Bronchial epithelial cell (primary cell): ENCODE data around the gene SNTG2. TPM values are rescaled to one million over a fixed set of nuclear protein-coding genes. Genes with fewer than 3 reads are reported as not detected.
A peak's percentile ranks its signal among the peaks of the same experiment; 100 is the strongest.

Experiments used
- DNase-seq: peaks from one replicate; pipeline ENCODE4 v3.0.0-alpha.2; 2010; ENCODE audit warnings: low read depth
- FAIRE-seq: peaks from 2 replicates; lab custom pipeline; 2011; peaks lifted over from hg19 to GRCh38; lab: Jason Lieb, UNC
- H3K27me3 ChIP-seq: 2 replicates; pipeline ENCODE4 v1.5.1; 2011; ENCODE audit warnings: low read length; ENCODE audit not compliant: control insufficient read depth, insufficient read depth
- H3K36me3 ChIP-seq: 2 replicates; pipeline ENCODE4 v1.5.1; 2011; ENCODE audit warnings: low read length; ENCODE audit not compliant: control insufficient read depth, insufficient read depth
- H3K4me3 ChIP-seq: 2 replicates; pipeline ENCODE4 v1.5.1; 2011; ENCODE audit warnings: mild to moderate bottlenecking, low read depth, low read length, control low read depth
- total RNA-seq: library from RNA; depleted of rRNA; stranded (reverse); fragments of >200 nt; gene quantifications from 2 replicates; pipeline ENCODE4 v1.2.1, GENCODE V29; 2014
- TF ChIP-seq, protein P1 (sequence below): IDR thresholded peaks from 2 replicates; pipeline ENCODE4 v1.5.1; 2011; ENCODE audit warnings: mild to moderate bottlenecking, moderate library complexity, low read length, control low read depth, inconsistent platforms; ENCODE audit not compliant: insufficient read depth, severe bottlenecking

SNTG2 gene
- total RNA-seq, 1 donor from 2014 or later, result not detected

DNA sequence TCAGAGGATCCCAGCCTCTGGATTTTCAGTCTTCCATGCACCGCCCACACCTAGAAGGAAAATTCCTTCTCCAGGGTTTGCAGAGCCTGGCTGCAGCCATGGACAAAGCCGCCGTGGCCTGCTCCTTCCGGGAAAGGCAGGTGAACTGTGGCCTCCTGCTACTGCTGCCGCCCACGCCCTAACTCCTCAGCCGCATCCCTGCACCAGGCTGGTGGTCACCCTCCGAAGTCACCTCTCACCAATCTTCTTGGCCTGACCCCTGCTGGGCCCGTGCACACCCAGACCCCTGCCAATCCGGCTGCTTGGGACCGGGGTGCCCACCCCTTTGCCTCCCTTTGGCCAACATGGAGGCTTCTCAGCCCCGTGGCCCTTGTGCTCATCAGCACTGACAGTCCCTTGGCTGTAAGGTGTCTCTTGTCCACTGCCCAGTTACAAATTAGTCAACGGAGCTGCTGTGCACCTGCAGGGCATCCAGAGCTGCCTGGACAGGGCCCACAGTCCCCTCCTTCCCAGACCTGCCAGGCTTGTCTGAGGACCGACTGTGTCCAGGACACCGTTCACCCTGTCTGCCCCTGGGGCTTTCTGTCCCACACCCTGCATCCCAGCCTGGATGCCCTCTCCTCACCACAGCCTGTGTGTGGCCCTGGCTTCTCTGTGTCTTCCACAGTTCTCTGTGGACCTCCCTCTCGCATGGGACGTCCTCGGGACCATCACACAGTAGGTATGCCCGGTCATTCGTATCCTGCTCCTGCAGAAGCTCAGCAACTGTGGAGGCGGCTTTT, 332.6 kb downstream of the SNTG2 start:
- DNase-seq (no peak), FAIRE-seq (no peak)
- H3K27me3 ChIP-seq, result no peaks in the 10 kb centered on the region
- TF ChIP-seq, protein P1, sequence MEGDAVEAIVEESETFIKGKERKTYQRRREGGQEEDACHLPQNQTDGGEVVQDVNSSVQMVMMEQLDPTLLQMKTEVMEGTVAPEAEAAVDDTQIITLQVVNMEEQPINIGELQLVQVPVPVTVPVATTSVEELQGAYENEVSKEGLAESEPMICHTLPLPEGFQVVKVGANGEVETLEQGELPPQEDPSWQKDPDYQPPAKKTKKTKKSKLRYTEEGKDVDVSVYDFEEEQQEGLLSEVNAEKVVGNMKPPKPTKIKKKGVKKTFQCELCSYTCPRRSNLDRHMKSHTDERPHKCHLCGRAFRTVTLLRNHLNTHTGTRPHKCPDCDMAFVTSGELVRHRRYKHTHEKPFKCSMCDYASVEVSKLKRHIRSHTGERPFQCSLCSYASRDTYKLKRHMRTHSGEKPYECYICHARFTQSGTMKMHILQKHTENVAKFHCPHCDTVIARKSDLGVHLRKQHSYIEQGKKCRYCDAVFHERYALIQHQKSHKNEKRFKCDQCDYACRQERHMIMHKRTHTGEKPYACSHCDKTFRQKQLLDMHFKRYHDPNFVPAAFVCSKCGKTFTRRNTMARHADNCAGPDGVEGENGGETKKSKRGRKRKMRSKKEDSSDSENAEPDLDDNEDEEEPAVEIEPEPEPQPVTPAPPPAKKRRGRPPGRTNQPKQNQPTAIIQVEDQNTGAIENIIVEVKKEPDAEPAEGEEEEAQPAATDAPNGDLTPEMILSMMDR, result no peak
- H3K4me3 ChIP-seq, result no peak overlapping the region
- no peaks in the 10 kb centered on the region for H3K36me3 ChIP-seq

- no peaks in the 10 kb centered on the region for H3K27me3 ChIP-seq
- FAIRE-seq, result no peak
- H3K4me3 ChIP-seq, result no peak overlapping the region
- H3K36me3 ChIP-seq, result no peaks in the 10 kb centered on the region
- TF ChIP-seq, protein P1, result no peak
- DNase-seq, result no peak
Observed at GRCh38 chr2:1283871-1284270, 333.2 kb downstream of the SNTG2 start.

DNA sequence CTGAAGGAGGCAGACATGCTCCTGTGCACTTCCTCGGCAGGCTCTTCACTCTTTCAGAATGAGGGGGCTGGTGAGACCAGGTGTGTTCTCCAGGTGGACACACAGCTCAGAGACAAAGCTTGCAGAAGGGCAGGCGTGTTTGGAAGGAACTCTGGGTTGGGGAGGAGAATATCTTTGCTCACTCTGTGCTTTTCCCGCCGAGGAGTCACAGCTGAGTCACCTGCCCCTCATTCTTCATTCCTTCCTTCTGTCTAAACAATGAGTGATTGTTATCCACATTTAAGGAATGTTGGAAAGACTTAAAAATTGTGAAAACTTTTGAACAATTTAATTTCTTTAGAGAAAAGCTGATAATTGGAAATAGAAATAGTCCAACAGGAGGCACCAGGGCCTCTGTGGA, 336.3 kb downstream of the SNTG2 start:
- Histone ChIP-seq H3K36me3 (no peaks in the 10 kb centered on the region), H3K27me3 (no peaks in the 10 kb centered on the region), H3K4me3 (no peak overlapping the region)
- TF ChIP-seq, protein P1, result no peak
- no peak for FAIRE-seq
- peak; percentile 4 for DNase-seq

- Histone ChIP-seq H3K36me3 (no peaks in the 10 kb centered on the region), H3K27me3 (no peaks in the 10 kb centered on the region), H3K4me3 (no peak overlapping the region)
- TF ChIP-seq, protein P1, result no peak
- no peak for FAIRE-seq
- DNase-seq, result no peak
Observed at GRCh38 chr2:1287427-1287826, 336.8 kb downstream of the SNTG2 start.

DNA sequence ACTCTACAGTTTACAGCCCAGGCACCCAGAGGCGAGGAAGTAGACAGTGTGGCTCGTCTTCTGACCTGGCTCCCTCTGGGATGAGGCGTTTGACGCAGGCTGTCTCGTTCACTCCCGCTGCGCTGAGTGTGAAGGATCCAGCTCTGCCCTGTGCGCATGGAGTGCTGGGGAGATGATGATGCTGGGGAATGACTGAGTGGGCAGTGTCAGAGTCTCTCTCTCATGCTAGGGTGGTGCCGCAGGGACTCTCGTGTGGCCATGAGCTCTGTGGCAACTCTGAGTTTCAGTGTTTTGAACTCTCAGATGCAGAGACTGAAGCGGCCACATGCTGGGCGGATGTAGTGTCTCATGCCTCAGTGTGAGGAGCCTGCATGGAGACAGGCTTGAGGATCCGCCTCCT, 344.3 kb downstream of the SNTG2 start:
- Histone ChIP-seq H3K27me3 (no peaks in the 10 kb centered on the region), H3K36me3 (no peaks in the 10 kb centered on the region), H3K4me3 (no peak overlapping the region)
- DNase-seq, result no peak
- TF ChIP-seq, protein P1, result no peak
- no peak for FAIRE-seq
